Liver (tissue), 9 donors: ENCODE results near the gene REG1B. TPM values are rescaled to one million over a fixed set of nuclear protein-coding genes. Genes with fewer than 3 reads are reported as not detected.
"Not testable (repeated sequence)": the region's sequence is repeated elsewhere in the genome, so short reads cannot be mapped to it uniquely, and the experiment has no call there.

ENCODE experiments used
- DNase-seq: peaks from one replicate; pipeline ENCODE4 v3.0.0-alpha.2; 2017; ENCODE audit warnings: low spot score
- H3K27ac ChIP-seq, 2 donors: one replicate each; pipeline ENCODE4 v1.7.0; 2013; ENCODE audit warnings: inconsistent platforms in 2 of 2, low read length in 2 of 2, control low read depth in 1 of 2, low read depth in 1 of 2, mild to moderate bottlenecking in 1 of 2
- H3K27me3 ChIP-seq, 4 donors: one replicate each; pipeline versions ENCODE4 v1.6.1 to v1.7.0; 2013; ENCODE audit warnings: low read length in 3 of 4, inconsistent platforms in 1 of 4, mild to moderate bottlenecking in 1 of 4, moderate library complexity in 1 of 4; ENCODE audit not compliant: control insufficient read depth in 4 of 4, insufficient read depth in 4 of 4
- H3K36me3 ChIP-seq, 4 donors: one replicate each; pipeline versions ENCODE4 v1.6.1 to v1.7.0; 2013; ENCODE audit warnings: low read length in 3 of 4, mild to moderate bottlenecking in 3 of 4, low read depth in 1 of 4, moderate library complexity in 1 of 4; ENCODE audit not compliant: control insufficient read depth in 4 of 4, insufficient read depth in 3 of 4
- H3K4me1 ChIP-seq, 4 donors: one replicate each; pipeline versions ENCODE4 v1.6.1 to v1.7.0; 2013; ENCODE audit warnings: low read length in 3 of 4, mild to moderate bottlenecking in 3 of 4, moderate library complexity in 1 of 4; ENCODE audit not compliant: control insufficient read depth in 4 of 4, insufficient read depth in 4 of 4
- H3K4me3 ChIP-seq, 3 donors: one replicate each; pipeline versions ENCODE4 v1.6.1 to v1.7.0; 2013; ENCODE audit warnings: low read length in 3 of 3, control low read depth in 1 of 3, low read depth in 1 of 3, mild to moderate bottlenecking in 1 of 3
- H3K9ac ChIP-seq, 2 donors: one replicate each; pipeline ENCODE4 v1.7.0; 2013; ENCODE audit warnings: low read length in 2 of 2, mild to moderate bottlenecking in 2 of 2, moderate library complexity in 2 of 2, control low read depth in 1 of 2, low read depth in 1 of 2
- H3K9me3 ChIP-seq, 4 donors: one replicate each; pipeline versions ENCODE4 v1.6.1 to v1.7.0; 2013; ENCODE audit warnings: low read length in 3 of 4; ENCODE audit not compliant: control insufficient read depth in 4 of 4
- CTCF ChIP-seq: fragments of 150-350 bp; IDR thresholded peaks from 2 replicates; pipeline ENCODE4 v1.5.1; 2017; ENCODE audit warnings: improper control_type of control experiment, low read depth, low read length; ENCODE audit not compliant: missing input control
- EGR1 ChIP-seq, 2 donors: IDR thresholded peaks; 2 replicates each; pipeline ENCODE4 v1.6.1; 2016 to 2018; ENCODE audit warnings: antibody characterized with exemption in 2 of 2, low read depth in 2 of 2
- FOXA1 ChIP-seq: IDR thresholded peaks from 2 replicates; pipeline ENCODE4 v1.6.1; 2016; ENCODE audit warnings: antibody characterized with exemption
- GABPA ChIP-seq, 2 donors: IDR thresholded peaks in 1 of 2; conservative IDR thresholded peaks in 1 of 2; 2 replicates each; pipeline ENCODE4 v1.6.1; 2016; ENCODE audit warnings: antibody characterized with exemption in 2 of 2, mild to moderate bottlenecking in 1 of 2, moderate library complexity in 1 of 2
- HNF4G ChIP-seq: IDR thresholded peaks from 2 replicates; pipeline ENCODE4 v1.6.1; 2016; ENCODE audit warnings: antibody characterized with exemption
- JUND ChIP-seq, 2 donors: IDR thresholded peaks; 2 replicates each; pipeline ENCODE4 v1.6.1; 2016; ENCODE audit warnings: antibody characterized with exemption in 2 of 2
- MAX ChIP-seq: IDR thresholded peaks from 2 replicates; pipeline ENCODE4 v1.6.1; 2016; ENCODE audit warnings: antibody characterized with exemption
- RAD21 ChIP-seq, 2 donors: IDR thresholded peaks; 2 replicates each; pipeline ENCODE4 v1.6.1; 2016; ENCODE audit warnings: antibody characterized with exemption in 2 of 2, mild to moderate bottlenecking in 2 of 2
- REST ChIP-seq: IDR thresholded peaks from 2 replicates; pipeline ENCODE4 v1.6.1; 2016; ENCODE audit warnings: antibody characterized with exemption, mild to moderate bottlenecking
- RXRA ChIP-seq, 2 donors: IDR thresholded peaks; 2 replicates each; pipeline ENCODE4 v1.6.1; 2017 to 2018; ENCODE audit warnings: antibody characterized with exemption in 2 of 2, mild to moderate bottlenecking in 1 of 2
- SP1 ChIP-seq: IDR thresholded peaks from 2 replicates; pipeline ENCODE4 v1.6.1; 2018; ENCODE audit warnings: antibody characterized with exemption, mild to moderate bottlenecking
- YY1 ChIP-seq: IDR thresholded peaks from 2 replicates; pipeline ENCODE4 v1.6.1; 2016; ENCODE audit warnings: antibody characterized with exemption, mild to moderate bottlenecking
- whole genome bisulfite sequencing: extraction: QIAGEN DNeasy Blood & Tissue Kit; methylation state at CpG from one replicate; pipeline ENCODE4 v1.1.7; 2013; 5-methylcytosine and 5-hydroxymethylcytosine counted together
- polyA plus RNA-seq, 2 donors: library from polyadenylated mRNA; stranded (reverse) in 1 of 2; unstranded in 1 of 2; fragments of 200-250 nt in 1 of 2; fragments of >200 nt in 1 of 2; fragmentation: Nextera tagmentation in 1 of 2; extraction: Ambion mirVana in 1 of 2; gene quantifications; one replicate each; pipeline versions ENCODE4 v1.2.1 to v1.2.3, GENCODE V29; 2013 to 2015
- total RNA-seq, 2 donors: library from RNA; depleted of rRNA; stranded (reverse); fragments of >200 nt; gene quantifications; one replicate each; pipeline ENCODE4 v1.2.3, GENCODE V29; 2014
- donor health status: healthy.
- donor health status: healthy.
- donor health status: healthy.
- donor health status: healthy.
- donor health status: healthy.

REG1B gene
- total and polyA plus RNA-seq, 4 donors, result 0.18 TPM; not detected in 3

- WGBS, result 60% methylated on average over 2 of the region's 2 CpGs
- no peak for DNase-seq
- no peak overlapping the region for H3K4me3 ChIP-seq
- H3K4me1 ChIP-seq, result no peaks in the 10 kb centered on the region
- H3K27ac ChIP-seq, result no peak overlapping the region
- H3K9ac ChIP-seq, result no peak overlapping the region
- no peaks in the 10 kb centered on the region for H3K27me3 ChIP-seq
- TF ChIP-seq SP1, result no peak
- H3K9me3 ChIP-seq, result no peaks in the 10 kb centered on the region
- no peaks in the 10 kb centered on the region for H3K36me3 ChIP-seq
These were observed 22.6 kb downstream of the REG1B start for GRCh38 chr2:79065201-79065600.

GRCh38 chr2:79054769-79055168 lies 33.0 kb downstream of the REG1B start:
- not testable (repeated sequence) for DNase-seq, H3K9ac ChIP-seq, H3K27me3 ChIP-seq, H3K36me3 ChIP-seq, H3K4me3 ChIP-seq, H3K27ac ChIP-seq, H3K9me3 ChIP-seq, H3K4me1 ChIP-seq
- WGBS, result 59% methylated on average over 5 of the region's 5 CpGs

- H3K27ac ChIP-seq, DNase-seq, H3K4me1 ChIP-seq, H3K27me3 ChIP-seq, H3K9ac ChIP-seq, H3K36me3 ChIP-seq, H3K4me3 ChIP-seq, H3K9me3 ChIP-seq: not testable (repeated sequence)
- 47% methylated on average over 5 of the region's 5 CpGs for WGBS
These were observed 34.3 kb downstream of the REG1B start for GRCh38 chr2:79053486-79053885.

GRCh38 chr2:79041032-79041448 lies 46.8 kb downstream of the REG1B start:
- Histone ChIP-seq H3K36me3 (no peaks in the 10 kb centered on the region), H3K27ac (no peak overlapping the region), H3K9ac (no peak overlapping the region), H3K4me1 (no peaks in the 10 kb centered on the region), H3K27me3 (no peaks in the 10 kb centered on the region), H3K9me3 (no peaks in the 10 kb centered on the region), H3K4me3 (no peak overlapping the region)
- TF ChIP-seq EGR1 (IDR thresholded peaks at IDR 0.05; ENCODE audit: low read depth in 2 of 2) (no peak), CTCF (peak; percentile 33), HNF4G (no peak), RXRA (IDR thresholded peaks at IDR 0.05) (no peak), RAD21 (IDR thresholded peaks at IDR 0.05) (peak; percentile 56 to 66), GABPA (IDR thresholded peaks at IDR 0.05 in 1 of 2, conservative IDR thresholded peaks at IDR 0.05 in 1 of 2) (no peak), SP1 (no peak)
- WGBS, result 17% methylated on average over 1 of the region's 1 CpG
- no peak for DNase-seq

- no peaks in the 10 kb centered on the region for H3K4me1 ChIP-seq
- WGBS, result 64% methylated on average over 3 of the region's 3 CpGs
- no peaks in the 10 kb centered on the region for H3K9me3 ChIP-seq
- no peak overlapping the region for H3K27ac ChIP-seq
- no peak overlapping the region for H3K4me3 ChIP-seq
- no peaks in the 10 kb centered on the region for H3K27me3 ChIP-seq
- DNase-seq, result no peak
- no peak overlapping the region for H3K9ac ChIP-seq
- H3K36me3 ChIP-seq, result no peaks in the 10 kb centered on the region
- TF ChIP-seq REST, result no peak
- TF ChIP-seq MAX, result no peak
- TF ChIP-seq YY1, result no peak
- TF ChIP-seq EGR1 (IDR thresholded peaks at IDR 0.05; ENCODE audit: low read depth in 2 of 2), result no peak
- no peak for TF ChIP-seq HNF4G
- no peak for TF ChIP-seq JUND (IDR thresholded peaks at IDR 0.05)
- no peak for TF ChIP-seq FOXA1
- no peak for TF ChIP-seq CTCF
These were observed 47.8 kb downstream of the REG1B start for GRCh38 chr2:79039944-79040343.
